DLD1 (cell line): Measurements from ENCODE around the gene PPP1R37.
"Not testable (repeated sequence)": the region's sequence is repeated elsewhere in the genome, so short reads cannot be mapped to it uniquely, and the experiment has no call there.

ENCODE experiments used
- in situ Hi-C: cut with HindIII; loops from 2 replicates; pipeline ENCODE4 v1.10.0; 2017; ENCODE audit warnings: low sequenced_read_pairs

PPP1R37 gene

GRCh38 chr19:45094707-45095106 lies 1.7 kb downstream of the PPP1R37 start:
- in situ Hi-C loops = no loop called here

- in situ Hi-C loops = no loop called here
These were observed 2.8 kb downstream of the PPP1R37 start for GRCh38 chr19:45095496-45096413.

- in situ Hi-C loops = no loop called here
These were observed 3.7 kb downstream of the PPP1R37 start for GRCh38 chr19:45096700-45097099.

GRCh38 chr19:45097450-45097775 lies 4.4 kb downstream of the PPP1R37 start:
- in situ Hi-C loops = no loop called here

GRCh38 chr19:45097776-45098520 lies 5.0 kb downstream of the PPP1R37 start:
- in situ Hi-C loops = no loop called here

- in situ Hi-C loops = no loop called here
These were observed 5.8 kb downstream of the PPP1R37 start for GRCh38 chr19:45098521-45099466.

GRCh38 chr19:45099467-45100191 lies 6.7 kb downstream of the PPP1R37 start:
- in situ Hi-C loops = no loop called here

GRCh38 chr19:45100201-45100600 lies 7.2 kb downstream of the PPP1R37 start:
- in situ Hi-C loops = no loop called here

- in situ Hi-C loops = no loop called here
These were observed 7.9 kb downstream of the PPP1R37 start for GRCh38 chr19:45100846-45101252.

GRCh38 chr19:45101806-45102205 lies 8.8 kb downstream of the PPP1R37 start:
- in situ Hi-C loops = no loop called here

GRCh38 chr19:45102481-45102880 lies 9.5 kb downstream of the PPP1R37 start:
- in situ Hi-C loops = no loop called here

GRCh38 chr19:45103156-45103507 lies 10.2 kb downstream of the PPP1R37 start:
- in situ Hi-C loops = no loop called here

- in situ Hi-C loops = no loop called here
These were observed 10.7 kb downstream of the PPP1R37 start for GRCh38 chr19:45103508-45104319.

GRCh38 chr19:45104658-45105349 lies 11.8 kb downstream of the PPP1R37 start:
- in situ Hi-C loops = no loop called here

GRCh38 chr19:45106363-45106762 lies 13.4 kb downstream of the PPP1R37 start:
- in situ Hi-C loops = not testable (repeated sequence)

- in situ Hi-C loops = no loop called here
These were observed 14.7 kb downstream of the PPP1R37 start for GRCh38 chr19:45107621-45108150.

- in situ Hi-C loops = no loop called here
These were observed 17.9 kb downstream of the PPP1R37 start for GRCh38 chr19:45110851-45111266.

- in situ Hi-C loops = no loop called here
These were observed 19.3 kb downstream of the PPP1R37 start for GRCh38 chr19:45112111-45112827.
